Posterior vena cava (tissue), 2 donors: ENCODE data around the gene RWDD4. TPM values are rescaled to one million over a fixed set of nuclear protein-coding genes. Genes with fewer than 3 reads are reported as not detected.

Source experiments
- DNase-seq: peaks from one replicate; pipeline ENCODE4 v3.0.0-alpha.2; 2020; ENCODE audit warnings: low spot score
- intact Hi-C, 2 donors: fragments of 100-400 bp; cut with DNase I; formaldehyde crosslinking; loops; one replicate each; pipeline versions ENCODE4 v1.14.1 to v1.14.2; 2022 to 2023
- total RNA-seq, 2 donors: library from RNA; stranded (reverse); fragmentation: NEBNext Ultra II Directional; extraction: Animal tissue kit (Norgen Biotek cat#: 25700); gene quantifications; one replicate each; pipeline ENCODE4 v1.2.1, GENCODE V29; 2021
- donor health status: DM: yes; HTN: yes; CAD: no.
- donor health status: DM: yes; HTN: yes; CAD: no.

Gene RWDD4
- total RNA-seq, 2 donors from 2014 or later: 16.8 to 18.2 TPM

DNA sequence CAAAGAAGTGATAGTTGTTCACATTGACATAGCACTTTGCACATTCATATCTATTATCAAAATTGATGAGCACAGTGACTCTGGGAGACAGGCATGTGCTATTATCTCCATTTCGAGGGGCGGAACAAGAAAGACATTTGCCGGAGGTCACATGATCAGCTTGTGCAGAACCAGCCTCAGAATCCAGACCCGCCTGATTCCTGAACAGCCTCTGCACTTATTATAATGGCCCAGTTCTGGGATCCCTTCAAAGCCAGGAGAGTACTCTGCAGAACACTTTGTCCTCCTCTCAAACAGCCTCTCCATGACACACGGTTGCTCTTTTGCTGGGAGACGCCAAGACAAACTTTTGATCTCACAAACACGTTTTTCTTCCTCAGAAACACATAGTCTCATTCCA lies 48.4 kb downstream of the RWDD4 start:
- no peak for DNase-seq

DNA sequence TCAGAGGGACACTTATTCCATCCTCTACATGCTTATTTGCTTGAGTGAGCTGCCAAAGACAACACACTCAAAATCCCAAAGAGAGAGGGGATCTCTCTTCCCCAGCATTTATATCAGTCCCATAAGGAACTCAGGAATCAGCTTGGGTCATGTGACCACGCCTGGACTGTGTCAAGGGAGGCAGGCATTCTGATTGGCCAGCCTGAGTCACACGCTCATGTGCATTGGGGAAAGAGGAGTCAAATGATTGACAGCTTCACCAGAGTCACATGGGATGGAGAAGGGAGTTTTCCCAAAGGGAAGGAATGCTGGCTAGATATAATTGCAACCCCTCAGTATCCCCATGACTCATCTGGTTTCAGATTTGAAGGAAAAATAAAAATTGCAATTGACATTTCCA lies 49.0 kb downstream of the RWDD4 start:
- intact Hi-C loops: no loop called here
- DNase-seq: no peak

More for the DNA sequence above, 48.4 kb downstream of the RWDD4 start:
- intact Hi-C loops: no loop called here

DNA sequence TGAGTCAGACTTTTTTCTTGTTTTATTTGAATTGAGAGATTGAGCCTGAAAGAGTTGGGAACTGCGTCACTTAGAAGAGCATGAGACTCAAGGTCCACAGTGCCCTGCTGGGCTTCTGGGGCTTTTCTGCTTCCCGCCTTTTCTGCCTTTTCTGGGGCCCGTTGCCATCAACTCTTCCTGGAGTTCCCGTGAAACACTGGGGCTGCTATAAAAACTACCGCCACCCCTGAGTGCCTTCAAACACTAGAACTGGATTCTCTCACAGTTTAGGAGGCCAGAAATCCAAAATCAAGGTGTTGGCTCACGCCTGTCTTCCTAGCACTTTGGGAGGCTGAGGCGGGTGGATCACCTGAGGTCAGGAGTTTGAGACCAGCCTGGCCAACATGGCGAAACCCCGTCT lies 49.8 kb downstream of the RWDD4 start:
- intact Hi-C loops: loop anchor here (10.0 kb wide), 1 partner anchor 134 kb away; no protein-coding TSS in a partner anchor

DNA sequence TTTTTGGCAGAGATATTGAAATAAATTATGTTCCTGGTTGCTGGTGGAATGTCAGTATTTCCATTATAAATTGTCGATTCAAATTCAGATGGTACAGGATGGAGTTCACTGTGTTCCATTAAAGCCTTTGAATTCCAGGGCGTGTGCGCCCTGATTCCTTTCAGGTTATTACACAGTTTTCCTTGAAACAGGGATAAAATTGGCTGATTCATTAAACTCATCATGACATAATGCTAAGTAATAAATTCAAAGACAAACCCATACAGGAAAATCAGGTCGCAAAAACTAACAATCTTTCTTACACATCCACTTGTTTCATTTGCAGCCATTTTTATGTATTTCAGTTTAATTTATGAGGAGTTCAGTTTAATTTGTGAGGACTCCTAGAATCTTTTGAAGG lies 51.1 kb downstream of the RWDD4 start:
- intact Hi-C loops: loop anchor here (10.0 kb wide), 1 partner anchor 133 kb away; no protein-coding TSS in a partner anchor
- no peak for DNase-seq

More for the DNA sequence above, 49.8 kb downstream of the RWDD4 start:
- DNase-seq: no peak

DNA sequence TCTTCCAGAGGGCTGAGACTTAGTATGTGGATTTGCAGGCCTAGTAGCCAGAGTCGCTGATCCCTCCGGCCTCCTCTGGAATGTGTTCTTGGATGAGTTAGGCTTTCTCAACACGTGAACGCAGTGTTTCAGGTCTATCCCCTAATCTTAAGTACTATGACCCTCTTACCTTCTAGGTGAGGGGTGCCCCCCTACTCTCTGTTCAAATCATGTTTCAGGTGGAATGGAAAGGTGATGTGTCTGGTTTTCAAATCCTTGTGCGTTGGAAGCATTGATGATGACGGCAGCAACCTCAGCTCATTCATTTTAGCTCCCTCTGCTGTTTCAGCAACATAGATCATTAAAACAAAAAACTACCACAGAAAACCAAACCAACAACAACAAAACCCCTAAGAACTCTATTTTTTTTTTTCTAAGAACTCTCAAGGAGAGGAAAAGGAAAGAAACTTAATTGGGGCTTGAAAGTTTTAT lies 56.4 kb downstream of the RWDD4 start:
- no peak for DNase-seq
- intact Hi-C loops: loop anchor here (10.0 kb wide), 1 partner anchor 128 kb away; no protein-coding TSS in a partner anchor

DNA sequence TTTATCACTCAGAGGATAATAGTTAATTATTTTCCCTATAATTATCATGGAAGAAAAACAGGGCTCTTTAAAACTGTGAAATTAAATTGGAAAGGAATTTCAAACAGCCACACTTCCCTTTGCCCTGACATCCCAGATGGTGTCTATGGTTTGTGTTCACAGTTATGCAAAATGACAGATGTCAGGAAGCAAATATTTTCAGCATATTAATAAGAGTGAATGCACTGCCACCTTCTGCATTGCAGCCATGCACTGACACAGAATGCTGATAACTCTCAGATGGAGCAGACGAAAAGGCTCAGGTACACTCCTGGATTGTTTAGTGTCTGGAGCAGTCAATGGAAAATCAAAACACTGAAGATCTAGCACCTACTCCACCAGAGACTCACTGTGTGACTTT lies 57.6 kb downstream of the RWDD4 start:
- DNase-seq: no peak
- intact Hi-C loops: loop anchor here (10.0 kb wide), 1 partner anchor 127 kb away; no protein-coding TSS in a partner anchor

DNA sequence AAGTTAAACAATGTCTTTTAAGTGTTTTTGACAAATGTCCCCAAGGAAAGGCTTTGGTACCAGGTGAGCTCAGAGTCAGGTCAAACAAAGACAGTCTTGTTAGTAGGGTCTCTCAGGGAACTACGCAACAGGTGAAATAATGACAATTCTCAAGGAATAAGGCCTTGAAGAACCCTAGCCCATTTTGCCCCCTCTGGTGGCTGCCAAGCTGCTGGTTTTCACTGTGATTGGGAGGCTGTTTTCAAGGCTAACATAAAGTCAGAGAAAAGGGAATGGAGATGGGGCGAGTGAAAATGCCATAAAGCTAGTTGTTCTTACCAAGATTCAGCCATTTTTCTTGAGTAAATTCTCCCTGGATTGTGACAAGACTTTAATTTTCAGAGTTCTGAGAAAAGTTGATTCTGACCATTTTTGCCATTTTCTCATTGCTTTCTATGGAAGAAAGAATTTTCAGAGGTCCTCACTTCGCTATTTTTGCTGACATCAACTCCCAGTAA lies 58.7 kb downstream of the RWDD4 start:
- DNase-seq: no peak
- intact Hi-C loops: loop anchor here (10.0 kb wide), 1 partner anchor 125 kb away; no protein-coding TSS in a partner anchor

DNA sequence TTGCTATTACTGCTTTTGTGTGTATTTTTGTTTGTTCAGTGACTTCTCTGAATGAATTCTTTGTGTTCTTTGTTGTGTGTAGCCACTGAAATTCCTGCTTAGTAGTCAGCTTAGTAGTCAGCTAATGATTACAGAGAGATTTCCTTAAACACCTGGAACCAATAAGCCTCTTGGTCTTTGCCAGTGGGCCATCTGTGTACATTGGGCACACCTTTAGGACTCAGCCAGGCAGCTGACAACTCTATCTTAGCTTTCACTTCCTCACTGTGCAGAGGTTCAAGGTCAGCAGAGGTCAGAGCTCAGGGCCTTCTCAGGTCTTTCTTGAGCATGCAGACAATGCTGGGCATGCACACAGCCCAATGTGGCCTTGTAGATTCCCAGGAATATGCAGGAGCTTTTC lies 59.3 kb downstream of the RWDD4 start:
- intact Hi-C loops: loop anchor here (10.0 kb wide), 1 partner anchor 125 kb away; no protein-coding TSS in a partner anchor
- DNase-seq: no peak

DNA sequence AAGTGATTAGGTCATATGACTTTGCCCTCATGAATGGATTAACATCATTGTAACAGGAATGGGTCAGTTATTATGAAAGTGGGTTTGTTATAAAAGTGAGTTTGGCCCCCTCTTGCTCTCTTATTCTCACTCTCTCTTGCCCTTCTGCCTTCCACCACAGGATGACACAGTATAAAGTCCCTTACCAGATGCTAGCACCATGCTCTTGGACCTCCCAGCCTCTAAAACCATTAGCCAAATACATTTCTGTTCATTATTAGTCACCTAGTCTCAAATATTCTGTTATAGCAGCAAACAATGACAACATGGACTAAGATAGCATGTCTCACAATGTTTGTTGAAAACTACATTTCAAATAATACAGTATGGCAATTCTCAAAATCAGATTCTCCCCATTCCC lies 59.7 kb downstream of the RWDD4 start:
- intact Hi-C loops: no loop called here
- no peak for DNase-seq

DNA sequence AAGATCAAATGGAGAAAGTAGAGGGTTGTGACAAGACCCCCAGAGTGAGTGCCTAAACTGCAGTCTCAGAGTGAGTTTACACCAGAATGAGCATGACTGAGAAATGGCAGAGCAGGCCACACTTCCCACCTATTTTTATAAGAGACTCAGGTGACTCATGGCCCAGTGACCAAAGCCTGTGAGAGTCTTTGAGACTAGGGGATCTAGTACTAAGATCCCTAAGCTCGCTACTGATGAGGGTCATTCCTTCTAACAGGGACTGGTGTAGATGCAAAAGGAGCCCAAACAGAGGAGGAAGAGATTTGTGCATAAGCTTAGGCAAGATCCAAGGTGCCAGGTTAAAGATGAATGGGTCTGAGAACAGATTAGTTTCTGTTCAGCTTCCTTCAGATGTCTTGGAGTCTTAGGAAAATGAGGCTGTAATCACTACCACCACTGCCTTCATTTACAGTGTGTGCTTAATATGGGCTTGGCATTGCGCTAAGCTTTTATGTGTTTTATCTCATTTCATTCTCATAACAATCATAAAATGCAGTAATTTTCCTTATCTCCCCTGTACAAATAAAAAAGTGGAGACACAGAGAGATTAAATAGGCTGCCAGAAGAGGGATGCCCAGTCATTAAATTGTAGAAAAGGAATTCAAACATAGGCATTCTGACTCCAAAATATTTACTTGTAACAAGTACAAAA lies 62.8 kb downstream of the RWDD4 start:
- intact Hi-C loops: no loop called here

DNA sequence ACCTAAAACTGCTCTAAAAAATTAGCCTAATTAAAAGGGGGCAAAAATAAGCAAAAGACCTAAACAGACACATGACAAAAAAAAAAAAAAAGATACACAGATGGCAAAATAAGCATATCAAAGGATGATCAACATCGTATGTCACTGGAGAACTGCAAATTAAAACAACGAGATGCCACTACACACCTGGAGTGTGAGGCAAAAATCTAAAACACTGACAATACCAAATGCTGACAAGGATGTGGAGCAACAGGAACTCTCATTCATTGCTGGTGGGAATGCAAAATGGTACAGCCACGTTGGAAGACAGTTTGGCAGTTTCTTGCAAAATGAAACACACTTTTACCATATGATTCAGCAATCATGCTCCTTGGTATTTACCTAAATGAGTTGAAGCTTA lies 64.2 kb downstream of the RWDD4 start:
- intact Hi-C loops: no loop called here
- DNase-seq: no peak

More for the DNA sequence above, 62.8 kb downstream of the RWDD4 start:
- no peak for DNase-seq

DNA sequence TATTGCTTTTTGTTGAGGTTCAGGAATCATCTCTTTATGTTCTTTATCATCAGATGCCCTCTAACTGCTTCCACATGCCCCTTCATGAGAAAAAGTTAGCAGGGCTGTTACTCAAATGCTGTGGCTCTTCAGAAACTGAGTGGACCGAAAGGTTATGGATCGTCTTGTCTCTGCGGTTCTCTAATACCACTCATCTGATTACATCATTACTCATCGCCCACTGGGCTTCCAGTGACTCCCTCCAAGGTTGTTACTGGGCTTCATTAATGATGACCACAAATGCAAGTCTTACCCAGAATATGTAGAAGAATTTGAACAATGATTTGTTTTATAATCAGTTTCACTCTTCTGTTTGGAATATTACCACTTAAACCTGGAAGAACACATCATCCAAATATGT lies 67.7 kb downstream of the RWDD4 start:
- intact Hi-C loops: no loop called here
- no peak for DNase-seq

Other genes with a start within 250 kb of the RWDD4 start
- 10 to 100 TPM; 10.8 to 11.0 TPM for gene CDKN2AIP, start 214.5 kb downstream of the RWDD4 start, total RNA-seq
- gene ING2, start 154.1 kb downstream of the RWDD4 start, total RNA-seq: 10 to 100 TPM in 1 of 2 donors, 1 to 10 TPM in 1; 9.2 to 11.8 TPM
- gene TRAPPC11, start 108 bp upstream of the RWDD4 start, total RNA-seq: 10 to 100 TPM; 35.1 to 36.7 TPM
- gene STOX2, start 246.1 kb upstream of the RWDD4 start, total RNA-seq: 1 to 10 TPM; 6.5 to 6.9 TPM